Hepatocyte (in vitro differentiated cells): ENCODE results near the gene GTPBP2.

Source experiments
- CTCF ChIP-seq: fragments of 200-600 bp; sonication (generic); IDR thresholded peaks from 2 replicates; pipeline ENCODE4 v1.5.1; 2016; ENCODE audit warnings: antibody characterized with exemption, mild to moderate bottlenecking; ENCODE audit not compliant: poor library complexity
- EZH2 ChIP-seq: fragments of 200-600 bp; sonication (generic); IDR thresholded peaks from 2 replicates; pipeline ENCODE4 v1.6.1; 2016; ENCODE audit warnings: antibody characterized with exemption, mild to moderate bottlenecking, borderline replicate concordance

- no peak for TF ChIP-seq CTCF
- TF ChIP-seq EZH2, result no peak
These were observed 7.8 kb downstream of the GTPBP2 start for GRCh38 chr6:43621078-43621835.
